CD4-positive, alpha-beta T cell treated with Interleukin-21 for 1 hour (primary cell): ENCODE results near the gene KRTAP5-9.
"Not testable (repeated sequence)": the region's sequence is repeated elsewhere in the genome, so short reads cannot be mapped to it uniquely, and the experiment has no call there.

Experiments
- DNase-seq: peaks from one replicate; pipeline ENCODE4 v3.0.0-alpha.2; 2020

Gene KRTAP5-9

DNA sequence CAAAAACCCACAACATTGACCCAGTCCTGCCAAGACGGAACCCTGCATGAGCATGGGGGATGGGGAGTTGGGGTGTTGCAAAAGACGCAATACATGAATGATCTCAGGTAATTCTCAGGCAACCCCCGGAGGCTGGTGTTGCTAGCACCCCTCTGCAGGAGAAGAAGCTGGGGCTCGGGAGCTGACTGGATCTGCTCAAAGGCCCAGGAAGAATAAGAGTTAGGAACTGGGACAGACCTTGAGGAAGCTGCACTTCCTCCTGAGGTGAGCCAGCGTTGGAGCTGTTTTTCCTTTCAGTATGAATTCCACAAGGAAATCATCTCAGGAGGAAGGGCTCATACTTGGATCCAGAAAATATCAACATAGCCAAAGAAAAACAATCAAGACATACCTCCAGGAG lies at the start of gene KRTAP5-9:
Gene KRTAP5-9 (plus strand): TSS at position 301 of the 400 bp plus-strand sequence. CDS start 238 bp downstream, outside the sequence.
- no peak for DNase-seq

DNA sequence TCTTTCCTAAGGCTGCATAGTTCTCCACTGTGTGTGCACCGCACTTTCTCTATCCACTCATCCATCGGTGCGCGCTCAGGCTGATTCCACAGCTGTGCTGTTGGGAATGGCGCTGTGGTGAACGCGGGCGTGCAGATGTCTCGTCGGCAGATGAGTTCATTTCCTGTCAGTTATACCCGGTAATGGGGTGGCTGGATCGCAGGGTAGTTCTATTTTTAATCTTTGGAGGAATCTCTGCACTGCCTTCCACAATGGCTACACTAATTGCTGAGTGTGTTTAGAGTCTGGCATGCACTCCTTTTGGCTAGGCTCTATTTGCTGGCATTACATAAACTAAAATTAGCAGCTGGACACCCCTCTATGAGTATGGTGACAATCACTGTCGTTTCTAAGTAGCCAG lies 49.1 kb upstream of the KRTAP5-9 start:
- no peak for DNase-seq

- DNase-seq: no peak
Observed at GRCh38 chr11:71499546-71499945, 48.7 kb upstream of the KRTAP5-9 start.

- no peak for DNase-seq
Observed at GRCh38 chr11:71500601-71501021, 47.6 kb upstream of the KRTAP5-9 start.

DNA sequence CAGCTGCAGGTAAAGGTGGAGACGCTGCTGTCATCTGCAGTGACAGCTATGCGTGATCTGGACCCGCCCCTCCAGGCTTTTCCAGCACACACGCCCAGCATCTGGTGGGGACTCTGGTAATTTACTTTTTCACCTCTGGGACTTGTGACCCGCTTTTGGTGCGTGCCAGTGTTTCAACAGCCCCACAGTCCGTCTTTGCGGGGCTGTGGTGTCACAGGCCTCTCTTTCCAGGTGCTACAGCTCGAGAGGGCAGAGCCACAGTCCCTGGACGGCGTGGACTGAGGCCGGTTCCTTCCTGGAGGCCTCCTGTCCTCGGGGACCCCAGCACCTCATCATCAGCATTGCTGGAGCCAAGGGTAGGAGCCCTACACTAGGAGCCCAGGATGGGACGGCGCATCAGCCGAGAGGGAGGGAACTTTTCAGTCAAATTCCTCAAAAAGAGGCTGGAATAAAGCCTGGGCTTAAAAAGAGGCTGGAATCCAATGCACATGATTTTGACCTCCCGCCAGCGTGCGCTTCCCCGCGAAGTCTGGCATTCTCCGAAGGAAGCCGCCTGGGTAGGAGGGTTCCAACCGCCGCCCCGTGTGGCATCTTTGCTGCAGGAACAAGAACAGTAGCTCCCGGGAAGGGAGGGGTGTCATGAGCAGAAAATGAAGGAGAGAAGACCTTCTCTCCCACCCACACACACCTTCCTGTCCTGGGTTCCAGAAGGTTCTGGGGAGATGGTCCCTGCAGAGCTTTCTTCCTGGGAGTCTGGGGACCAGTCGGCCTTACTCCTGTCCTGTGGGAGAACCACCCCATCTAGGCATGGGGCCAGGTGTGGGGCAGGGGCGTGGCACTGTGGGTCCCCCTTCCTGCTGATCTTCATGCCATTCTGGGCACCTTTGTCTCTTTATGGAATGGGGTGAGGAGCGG lies 46.9 kb upstream of the KRTAP5-9 start:
- no peak for DNase-seq

DNA sequence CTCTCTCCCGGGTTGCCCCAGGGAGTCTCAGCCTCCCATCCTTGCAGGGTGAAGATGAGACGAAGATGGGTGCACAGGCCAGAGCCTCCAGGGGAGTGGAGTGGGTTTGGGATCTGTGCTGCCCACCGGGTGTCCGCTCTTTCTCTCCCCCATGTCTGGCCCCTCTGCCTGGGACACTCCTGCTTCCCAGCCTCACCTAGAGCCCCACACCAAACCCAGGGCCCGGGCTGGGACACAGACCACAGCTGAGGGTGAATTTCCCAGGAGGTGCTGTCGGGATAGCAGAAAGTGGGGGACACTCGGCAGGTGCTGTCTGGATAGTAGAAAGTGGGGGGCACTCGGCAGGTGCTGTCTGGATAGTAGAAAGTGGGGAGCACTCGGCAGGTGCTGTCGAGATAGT lies 46.2 kb upstream of the KRTAP5-9 start:
- DNase-seq: no peak

GRCh38 chr11:71502871-71503435 lies 45.3 kb upstream of the KRTAP5-9 start:
- no peak for DNase-seq

DNA sequence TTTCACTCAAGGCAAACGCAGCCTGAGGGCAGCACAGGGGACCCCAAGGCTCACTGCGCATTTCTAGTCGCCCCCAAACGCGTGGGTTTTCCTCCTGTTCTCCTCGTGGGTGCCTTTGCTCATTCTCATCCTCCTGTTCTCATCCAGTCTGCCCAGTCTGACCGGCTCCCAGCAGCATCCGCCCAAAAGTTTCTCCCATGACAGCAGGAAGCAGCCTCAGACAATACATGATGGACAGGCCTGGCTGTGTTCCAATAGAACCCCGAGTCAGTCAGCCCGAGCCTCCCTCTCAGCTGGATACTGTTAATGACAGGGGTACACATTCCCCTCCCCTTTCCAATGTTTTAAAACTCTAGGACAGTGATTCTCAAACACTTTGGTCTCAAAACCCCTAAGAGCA lies 43.7 kb upstream of the KRTAP5-9 start:
- no peak for DNase-seq

GRCh38 chr11:71505001-71505400 lies 43.2 kb upstream of the KRTAP5-9 start:
- DNase-seq: no peak

GRCh38 chr11:71505781-71506180 lies 42.4 kb upstream of the KRTAP5-9 start:
- DNase-seq: no peak

DNA sequence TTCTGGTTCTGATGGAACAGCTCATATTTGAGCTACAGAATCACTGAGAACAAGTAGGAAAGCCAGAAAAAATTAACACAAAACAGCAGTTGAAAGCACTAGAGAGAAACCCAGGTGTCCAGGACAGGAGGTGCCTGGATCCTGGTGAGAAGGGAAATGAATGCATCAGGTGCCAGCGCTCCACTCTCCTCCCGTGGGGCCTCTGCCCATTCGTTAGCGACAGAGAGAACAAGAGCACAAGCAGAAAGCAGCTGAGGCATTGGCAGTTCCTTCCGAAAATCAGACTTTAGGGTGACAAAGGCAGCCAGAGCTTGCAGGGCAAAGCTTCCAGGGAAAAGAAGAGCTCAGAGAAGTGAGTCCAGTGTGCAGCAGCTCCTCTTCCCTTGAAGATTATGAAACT lies 41.1 kb upstream of the KRTAP5-9 start:
- no peak for DNase-seq

DNA sequence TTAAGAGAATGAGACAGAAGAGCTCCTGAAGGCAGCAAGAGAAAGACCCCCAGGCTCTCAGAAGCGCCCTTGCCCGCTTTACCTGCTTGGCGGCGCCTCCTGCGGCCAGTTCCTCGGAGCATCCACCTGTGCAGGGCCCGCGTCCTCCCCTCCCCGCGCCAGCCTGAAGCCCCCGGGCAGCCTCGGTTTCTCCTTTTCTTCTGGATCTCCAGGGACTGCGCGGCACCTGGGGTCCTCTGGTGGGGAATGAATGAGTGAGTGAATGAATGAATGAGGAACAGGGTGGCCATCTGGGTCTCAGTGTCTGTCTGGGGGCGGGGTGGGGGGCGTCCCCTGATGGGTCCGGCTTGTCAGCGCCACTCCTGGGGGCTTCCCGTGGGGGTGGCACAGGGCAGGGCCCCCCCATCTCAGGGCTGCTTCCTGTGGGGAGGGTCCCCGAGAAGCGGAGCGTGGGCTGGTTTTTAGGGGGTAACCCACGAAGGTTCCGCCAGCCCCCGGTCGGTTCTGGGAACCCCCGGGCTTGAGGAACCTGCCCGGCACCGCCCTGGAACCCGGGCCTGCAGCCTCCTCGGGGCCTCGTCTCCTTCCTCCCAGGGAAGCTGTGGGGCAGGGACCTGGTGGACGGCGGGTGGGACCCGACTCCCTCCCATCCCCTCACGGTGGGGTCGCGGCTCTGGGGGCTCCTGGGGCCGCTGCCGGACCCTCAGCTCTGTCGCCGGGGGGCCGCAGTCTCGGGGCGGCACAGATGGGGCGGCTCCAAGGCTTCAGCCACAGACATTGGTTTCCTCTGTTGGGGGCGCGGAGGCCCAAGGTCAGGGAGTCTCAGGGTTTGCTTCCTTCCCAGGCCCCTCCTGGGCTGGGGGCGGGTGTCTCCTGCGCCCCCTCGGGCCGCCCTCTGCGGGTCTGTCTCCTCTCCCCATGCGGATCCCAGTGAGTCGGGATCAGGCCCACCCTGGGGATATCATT lies 29.4 kb upstream of the KRTAP5-9 start:
- no peak for DNase-seq

GRCh38 chr11:71519546-71519945 lies 28.7 kb upstream of the KRTAP5-9 start:
- no peak for DNase-seq

- no peak for DNase-seq
Observed at GRCh38 chr11:71525188-71525937, 22.9 kb upstream of the KRTAP5-9 start.

- DNase-seq: no peak
Observed at GRCh38 chr11:71525938-71526495, 22.2 kb upstream of the KRTAP5-9 start.

DNA sequence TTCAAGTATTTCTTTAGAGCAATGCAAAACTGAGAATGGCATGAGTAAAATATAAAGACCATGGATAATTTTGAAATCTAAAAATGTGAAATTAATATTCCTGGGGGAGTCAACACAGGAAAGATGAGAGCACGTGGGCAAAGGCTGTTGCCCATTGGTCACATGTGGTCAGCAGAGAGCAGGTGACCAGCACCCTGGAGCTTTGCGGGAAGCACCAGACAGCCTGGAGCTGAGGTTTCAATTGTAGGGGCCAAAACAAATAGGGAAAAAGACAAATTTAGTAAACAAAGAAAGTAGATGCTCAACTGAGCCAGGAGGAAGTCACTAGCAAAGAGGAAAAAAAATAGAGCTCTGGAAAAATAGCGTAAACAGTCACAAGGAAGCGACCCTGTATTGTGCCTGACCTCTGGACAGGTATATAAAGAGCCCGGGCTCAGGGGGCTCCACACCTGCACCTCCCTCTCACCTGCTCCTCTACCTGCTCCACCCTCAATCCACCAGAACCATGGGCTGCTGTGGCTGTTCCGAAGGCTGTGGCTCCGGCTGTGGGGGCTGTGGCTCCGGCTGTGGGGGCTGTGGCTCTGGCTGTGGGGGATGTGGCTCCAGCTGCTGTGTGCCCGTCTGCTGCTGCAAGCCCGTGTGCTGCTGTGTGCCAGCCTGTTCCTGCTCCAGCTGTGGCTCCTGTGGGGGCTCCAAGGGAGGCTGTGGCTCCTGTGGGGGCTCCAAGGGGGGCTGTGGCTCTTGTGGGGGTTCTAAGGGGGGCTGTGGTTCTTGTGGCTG lies 21.2 kb upstream of the KRTAP5-9 start, which contains the start of gene KRTAP5-7:
Gene KRTAP5-7 (plus strand): TSS at position 472 of the 780 bp plus-strand sequence. CDS start 34 bp downstream, at position 506.
- DNase-seq: not testable (repeated sequence)

DNA sequence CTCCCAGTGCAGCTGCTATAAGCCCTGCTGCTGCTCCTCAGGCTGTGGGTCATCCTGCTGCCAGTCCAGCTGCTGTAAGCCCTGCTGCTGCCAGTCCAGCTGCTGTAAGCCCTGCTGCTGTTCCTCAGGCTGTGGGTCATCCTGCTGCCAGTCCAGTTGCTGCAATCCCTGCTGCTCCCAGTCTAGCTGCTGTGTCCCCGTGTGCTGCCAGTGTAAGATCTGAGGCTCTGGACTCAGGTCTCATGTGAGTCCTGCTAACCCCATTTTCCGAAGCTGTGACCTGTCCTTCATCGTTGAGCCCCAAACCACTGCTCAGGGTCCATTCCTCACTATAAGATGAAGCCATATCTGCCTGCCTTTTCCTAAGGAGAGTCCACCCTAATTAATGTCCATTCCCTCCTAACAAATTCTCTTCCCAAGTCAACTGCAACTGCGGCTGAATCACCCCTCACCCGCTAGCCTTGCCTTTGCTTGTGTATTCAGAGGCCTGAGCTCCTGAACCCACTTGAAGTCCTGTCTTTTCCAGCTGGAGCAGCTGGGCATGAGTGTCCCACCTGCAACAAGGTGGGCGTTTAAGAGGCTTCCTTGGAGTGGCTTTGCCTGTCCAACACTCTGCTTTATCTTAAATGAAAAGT lies 20.5 kb upstream of the KRTAP5-9 start:
- DNase-seq: no peak

DNA sequence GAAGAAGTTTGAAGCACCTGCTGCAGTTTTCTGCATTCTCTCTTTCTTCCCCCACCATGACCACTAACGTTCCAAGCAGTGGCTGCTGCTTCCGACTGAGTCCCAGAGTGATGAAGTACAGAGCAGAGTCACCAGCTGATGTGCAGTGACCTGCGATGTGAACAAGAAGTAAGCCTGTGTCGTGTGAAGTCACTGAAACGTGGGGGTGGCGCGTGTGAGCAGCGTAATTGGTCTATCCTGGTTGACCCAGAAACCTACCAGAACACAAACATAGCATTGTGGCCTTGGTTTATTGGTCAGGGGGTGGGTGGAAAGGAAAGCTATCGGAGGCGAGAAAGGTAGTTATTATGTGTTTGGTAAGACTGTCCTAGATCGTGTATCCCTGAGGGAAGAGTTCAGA lies 17.6 kb upstream of the KRTAP5-9 start:
- no peak for DNase-seq

DNA sequence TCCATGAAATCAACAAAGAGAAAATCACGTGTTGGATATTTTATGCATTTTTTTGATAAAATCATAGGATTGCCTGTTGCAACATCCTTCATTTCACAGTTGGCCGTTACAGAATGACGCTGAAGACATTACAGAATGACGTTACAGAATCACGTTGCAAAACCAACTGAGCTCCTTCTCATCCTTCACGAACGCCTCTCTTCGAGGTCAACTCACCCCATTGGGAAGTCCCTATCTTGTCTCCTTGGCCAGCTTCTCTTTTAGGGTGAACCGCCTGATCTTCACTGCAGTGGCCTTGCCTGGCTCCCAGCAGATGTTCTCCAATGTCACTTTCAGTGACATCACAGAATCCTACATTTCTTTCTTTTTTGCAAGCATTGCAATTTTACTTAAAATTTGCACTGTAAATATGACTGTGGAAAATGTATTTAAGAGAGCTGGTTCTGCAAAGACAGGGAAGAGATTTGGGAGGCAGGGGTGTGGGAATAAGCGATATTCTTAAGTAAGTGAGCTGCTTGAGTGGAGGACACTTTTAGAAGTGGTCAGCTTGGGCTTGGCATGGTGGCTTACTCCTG lies 16.1 kb upstream of the KRTAP5-9 start:
- no peak for DNase-seq
